T47D (cell line): ENCODE measurements around the gene UCN2.

Experiments used
- DNase-seq, 2 experiments: peaks; one replicate each; pipeline versions ENCODE4 v3.0.0 to v3.0.0-alpha.2; 2011 to 2012; ENCODE audit warnings: low read depth in 1 of 2, low spot score in 1 of 2
- JUND ChIP-seq: IDR thresholded peaks from 2 replicates; pipeline ENCODE4 v1.6.1; 2012; ENCODE audit warnings: low read depth
- in situ Hi-C: cut with HindIII; loops from 2 replicates; pipeline ENCODE4 v1.10.0; 2016; ENCODE audit warnings: low sequenced_read_pairs, low pct_unique_long_range_greater_than_20kb

The UCN2 gene

GRCh38 chr3:48581621-48582481 is 18.3 kb upstream of the UCN2 start:
- TF ChIP-seq JUND, result no peak
- in situ Hi-C loops, result no loop called here
- DNase-seq, result no peak

GRCh38 chr3:48576647-48577046 is 13.1 kb upstream of the UCN2 start:
- no peak for DNase-seq
- no peak for TF ChIP-seq JUND
- in situ Hi-C loops, result no loop called here

- in situ Hi-C loops, result no loop called here
- DNase-seq, result no peak
- no peak for TF ChIP-seq JUND
These were observed 11.8 kb upstream of the UCN2 start for GRCh38 chr3:48575366-48575765.

GRCh38 chr3:48573973-48574585 is 10.5 kb upstream of the UCN2 start:
- DNase-seq, result no peak
- in situ Hi-C loops, result no loop called here
- TF ChIP-seq JUND, result no peak

GRCh38 chr3:48572517-48572916 is 8.9 kb upstream of the UCN2 start:
- no peak for TF ChIP-seq JUND
- DNase-seq, result no peak
- in situ Hi-C loops, result no loop called here

GRCh38 chr3:48571938-48572337 is 8.4 kb upstream of the UCN2 start:
- in situ Hi-C loops, result no loop called here
- no peak for DNase-seq
- TF ChIP-seq JUND, result no peak

GRCh38 chr3:48569808-48570450 is 6.3 kb upstream of the UCN2 start:
- in situ Hi-C loops, result no loop called here
- no peak for DNase-seq
- TF ChIP-seq JUND, result no peak

GRCh38 chr3:48569400-48569799 is 5.8 kb upstream of the UCN2 start:
- TF ChIP-seq JUND, result no peak
- DNase-seq, result no peak
- in situ Hi-C loops, result no loop called here

GRCh38 chr3:48568476-48568875 is 4.9 kb upstream of the UCN2 start:
- DNase-seq, result no peak
- TF ChIP-seq JUND, result no peak
- in situ Hi-C loops, result no loop called here

GRCh38 chr3:48567500-48567899 is 3.9 kb upstream of the UCN2 start:
- no peak for TF ChIP-seq JUND
- no peak for DNase-seq
- in situ Hi-C loops, result no loop called here

GRCh38 chr3:48567090-48567489 is 3.5 kb upstream of the UCN2 start:
- in situ Hi-C loops, result no loop called here
- DNase-seq, result no peak
- no peak for TF ChIP-seq JUND

- no peak for TF ChIP-seq JUND
- in situ Hi-C loops, result no loop called here
- no peak for DNase-seq
These were observed 2.8 kb upstream of the UCN2 start for GRCh38 chr3:48566401-48566760.

- TF ChIP-seq JUND, result no peak
- no peak for DNase-seq
- in situ Hi-C loops, result no loop called here
These were observed 2.2 kb upstream of the UCN2 start for GRCh38 chr3:48565591-48566400.
